B cell (primary cell): ENCODE data around the gene ATRNL1. TPM values are rescaled to one million over a fixed set of nuclear protein-coding genes. Genes with fewer than 3 reads are reported as not detected.

ENCODE experiments used
- ATAC-seq: fragments of 200-7000 bp; cut with Tn5 transposase; one replicate; pipeline ENCODE4 v1.10.0; 2021; ENCODE audit warnings: low read depth, mild to moderate bottlenecking, moderate number of reproducible peaks, moderate library complexity
- CTCF ChIA-PET: fragments of 350-600 bp; sonication (Branson Sonifier 250); formaldehyde crosslinking; loops from one replicate; lab custom pipeline; 2021; ENCODE audit warnings: antibody characterized with exemption, inconsistent platforms; lab: Charles Lee
- POLR2A ChIA-PET: fragments of 350-600 bp; sonication (Branson Sonifier 250); formaldehyde crosslinking; loops from one replicate; lab custom pipeline; 2021; ENCODE audit warnings: antibody characterized with exemption; lab: Charles Lee
- DNase-seq: peaks from one replicate; pipeline ENCODE4 v3.0.0; 2013
- H2AFZ ChIP-seq: 2 replicates; pipeline ENCODE4 v1.6.1; 2012; ENCODE audit warnings: mild to moderate bottlenecking, low read depth, low read length; ENCODE audit not compliant: insufficient read depth, poor library complexity, severe bottlenecking
- H3K27ac ChIP-seq, 2 donors: 1 replicate in 1 of 2; 2 replicates in 1 of 2; pipeline ENCODE4 v1.5.1; 2012 to 2013; ENCODE audit warnings: low read length in 2 of 2, mild to moderate bottlenecking in 2 of 2, moderate library complexity in 1 of 2
- H3K27me3 ChIP-seq, 4 experiments: fragments of 200-600 bp in 1 of 4; sonication (generic) in 1 of 4; replicated peaks in 1 of 4; 1 replicate in 2 of 4; 2 replicates in 2 of 4; pipeline versions ENCODE4 v1.6.1 to v1.7.0; 2013 to 2016; ENCODE audit warnings: low read length in 3 of 4, mild to moderate bottlenecking in 2 of 4, mixed read lengths in 1 of 4, moderate library complexity in 1 of 4; ENCODE audit not compliant: insufficient read depth in 4 of 4, control insufficient read depth in 3 of 4; ENCODE audit errors: control extremely low read depth in 1 of 4
- H3K36me3 ChIP-seq, 2 experiments: replicated peaks in 1 of 2; 1 replicate in 1 of 2; 2 replicates in 1 of 2; pipeline versions ENCODE4 v1.6.1 to v1.7.1; 2013; ENCODE audit warnings: low read length in 1 of 2; ENCODE audit not compliant: insufficient read depth in 2 of 2, control insufficient read depth in 1 of 2; ENCODE audit errors: control extremely low read depth in 1 of 2, extremely low read depth in 1 of 2
- H3K4me1 ChIP-seq, 2 donors: fragments of 200-600 bp in 1 of 2; sonication (generic) in 1 of 2; 1 replicate in 1 of 2; 2 replicates in 1 of 2; pipeline versions ENCODE4 v1.5.1 to v1.6.1; 2013 to 2017; ENCODE audit warnings: low read length in 2 of 2; ENCODE audit not compliant: control insufficient read depth in 2 of 2, insufficient read depth in 2 of 2
- H3K4me2 ChIP-seq: replicated peaks from 2 replicates; pipeline ENCODE3; 2012; ENCODE audit warnings: mild to moderate bottlenecking, low read depth, low read length; ENCODE audit not compliant: poor library complexity, severe bottlenecking
- H3K4me3 ChIP-seq, 5 experiments: fragments of 200-600 bp in 1 of 5; sonication (generic) in 1 of 5; 1 replicate in 3 of 5; 2 replicates in 2 of 5; pipeline versions ENCODE4 v1.5.1 to v1.7.0; 2011 to 2016; ENCODE audit warnings: low read length in 4 of 5, mild to moderate bottlenecking in 4 of 5, low read depth in 2 of 5, control low read depth in 1 of 5, moderate library complexity in 1 of 5; ENCODE audit not compliant: insufficient read depth in 1 of 5; ENCODE audit errors: control extremely low read depth in 1 of 5, extremely low read depth in 1 of 5
- H3K79me2 ChIP-seq: fragments of 200-600 bp; sonication (generic); one replicate; pipeline ENCODE4 v1.6.0; 2016; ENCODE audit warnings: low read length; ENCODE audit not compliant: control insufficient read depth, insufficient read depth
- H3K9ac ChIP-seq: fragments of 200-600 bp; sonication (generic); 2 replicates; pipeline ENCODE4 v1.6.1; 2017; ENCODE audit warnings: mild to moderate bottlenecking, low read length, moderate library complexity
- H3K9me3 ChIP-seq, 3 donors: one replicate each; pipeline versions ENCODE4 v1.6.1 to v1.7.1; 2013; ENCODE audit warnings: low read length in 2 of 3; ENCODE audit not compliant: control insufficient read depth in 2 of 3, insufficient read depth in 1 of 3; ENCODE audit errors: control extremely low read depth in 1 of 3
- H4K20me1 ChIP-seq: 2 replicates; pipeline ENCODE4 v1.6.0; 2012; ENCODE audit warnings: mild to moderate bottlenecking, low read length; ENCODE audit not compliant: insufficient read depth, control insufficient read depth, poor library complexity, severe bottlenecking
- H3K27ac Mint-ChIP-seq: one replicate; pipeline ENCODE4 v1.8.0; 2021; ENCODE audit warnings: mixed read lengths
- H3K27me3 Mint-ChIP-seq: one replicate; pipeline ENCODE4 v1.8.0; 2021; ENCODE audit warnings: mixed read lengths
- H3K4me1 Mint-ChIP-seq: one replicate; pipeline ENCODE4 v1.8.0; 2021; ENCODE audit warnings: mixed read lengths
- H3K4me3 Mint-ChIP-seq: one replicate; pipeline ENCODE4 v1.8.0; 2021; ENCODE audit warnings: mixed read lengths
- H3K9me3 Mint-ChIP-seq: one replicate; pipeline ENCODE4 v1.8.0; 2022; ENCODE audit warnings: mixed read lengths; ENCODE audit not compliant: insufficient read depth
- EZH2 ChIP-seq: IDR thresholded peaks from 2 replicates; pipeline ENCODE4 v1.6.1; 2012; ENCODE audit warnings: borderline replicate concordance, low read depth, mild to moderate bottlenecking, moderate library complexity, low read length; ENCODE audit not compliant: insufficient read depth, poor library complexity, severe bottlenecking
- WGBS: methylation state at CpG from one replicate; pipeline ENCODE4 v1.1.5; 2013; ENCODE audit warnings: missing lambda C conversion rate; ENCODE audit not compliant: insufficient coverage; 5-methylcytosine and 5-hydroxymethylcytosine counted together
- intact Hi-C: fragments of 100-400 bp; cut with micrococcal nuclease; formaldehyde crosslinking; loops from one replicate; pipeline ENCODE4 v1.10.0; 2022
- polyA plus RNA-seq: library from polyadenylated mRNA; depleted of rRNA; stranded (reverse); fragments of >200 nt; gene quantifications from 2 replicates; pipeline ENCODE4 v1.2.3, GENCODE V29; 2012
- total RNA-seq, 2 donors: library from RNA; stranded (reverse); fragments of 120-200 nt in 1 of 2; gene quantifications; 1 replicate in 1 of 2; 2 replicates in 1 of 2; pipeline versions ENCODE4 v1.2.3 to v1.2.4, GENCODE V29; 2013 to 2022
- TF ChIP-seq, protein P1 (sequence below): fragments of 200-600 bp; IDR thresholded peaks from one replicate; pipeline ENCODE4 v1.8.0; 2022; ENCODE audit warnings: antibody characterized with exemption, mild to moderate bottlenecking

Gene ATRNL1
- total and polyA plus RNA-seq, 2 donors (not counting 1 experiment from before 2014, with no cell fraction given): 0.24 to 2.2 TPM

DNA sequence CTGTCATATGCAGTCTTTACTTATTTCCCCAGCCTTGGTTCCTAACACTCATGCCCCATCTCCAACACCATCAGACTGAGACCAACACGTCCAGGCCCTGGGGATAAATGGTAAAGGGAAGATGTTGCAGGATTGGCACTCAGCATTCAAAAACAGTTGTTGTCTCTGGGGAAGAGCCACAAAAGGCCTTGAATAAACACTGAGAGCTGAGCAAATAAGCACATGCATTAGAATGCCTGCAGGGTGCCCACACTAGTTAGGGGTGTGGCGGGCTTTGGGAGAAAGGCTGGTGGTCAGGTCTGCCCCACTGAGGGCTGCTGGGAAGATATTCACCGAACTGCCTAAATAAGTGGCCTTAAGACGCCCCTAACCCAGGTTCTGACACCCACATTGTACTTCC, 788.9 kb downstream of the ATRNL1 start:
- POLR2A ChIA-PET: no interaction called here
- WGBS: 78% methylated on average over 2 of the region's 4 CpGs
- ATAC-seq (no peak), DNase-seq (no peak)
- Histone ChIP-seq H3K79me2 (no peaks in the 10 kb centered on the region), H3K36me3 (no peaks in the 10 kb centered on the region), H3K4me3 (no peak overlapping the region), H3K27ac (no peak overlapping the region), H2AFZ (no peak overlapping the region), H3K4me2 (no peak overlapping the region), H3K9me3 (peaks cover 0 to 4% (median 0%) of the 10 kb centered on the region in 3 donors), H3K4me1 (no peaks in the 10 kb centered on the region), H3K9ac (no peak overlapping the region), H3K27me3 (no peaks in the 10 kb centered on the region), H4K20me1 (no peaks in the 10 kb centered on the region)
- Mint-ChIP-seq H3K4me1 (no peaks in the 10 kb centered on the region), H3K4me3 (no peak overlapping the region), H3K9me3 (no peaks in the 10 kb centered on the region), H3K27ac (no peak overlapping the region), H3K27me3 (no peaks in the 10 kb centered on the region)
- intact Hi-C loops: no loop called here
- no peak for TF ChIP-seq EZH2
- TF ChIP-seq, protein P1, sequence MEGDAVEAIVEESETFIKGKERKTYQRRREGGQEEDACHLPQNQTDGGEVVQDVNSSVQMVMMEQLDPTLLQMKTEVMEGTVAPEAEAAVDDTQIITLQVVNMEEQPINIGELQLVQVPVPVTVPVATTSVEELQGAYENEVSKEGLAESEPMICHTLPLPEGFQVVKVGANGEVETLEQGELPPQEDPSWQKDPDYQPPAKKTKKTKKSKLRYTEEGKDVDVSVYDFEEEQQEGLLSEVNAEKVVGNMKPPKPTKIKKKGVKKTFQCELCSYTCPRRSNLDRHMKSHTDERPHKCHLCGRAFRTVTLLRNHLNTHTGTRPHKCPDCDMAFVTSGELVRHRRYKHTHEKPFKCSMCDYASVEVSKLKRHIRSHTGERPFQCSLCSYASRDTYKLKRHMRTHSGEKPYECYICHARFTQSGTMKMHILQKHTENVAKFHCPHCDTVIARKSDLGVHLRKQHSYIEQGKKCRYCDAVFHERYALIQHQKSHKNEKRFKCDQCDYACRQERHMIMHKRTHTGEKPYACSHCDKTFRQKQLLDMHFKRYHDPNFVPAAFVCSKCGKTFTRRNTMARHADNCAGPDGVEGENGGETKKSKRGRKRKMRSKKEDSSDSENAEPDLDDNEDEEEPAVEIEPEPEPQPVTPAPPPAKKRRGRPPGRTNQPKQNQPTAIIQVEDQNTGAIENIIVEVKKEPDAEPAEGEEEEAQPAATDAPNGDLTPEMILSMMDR: no peak
- CTCF ChIA-PET: no interaction called here

DNA sequence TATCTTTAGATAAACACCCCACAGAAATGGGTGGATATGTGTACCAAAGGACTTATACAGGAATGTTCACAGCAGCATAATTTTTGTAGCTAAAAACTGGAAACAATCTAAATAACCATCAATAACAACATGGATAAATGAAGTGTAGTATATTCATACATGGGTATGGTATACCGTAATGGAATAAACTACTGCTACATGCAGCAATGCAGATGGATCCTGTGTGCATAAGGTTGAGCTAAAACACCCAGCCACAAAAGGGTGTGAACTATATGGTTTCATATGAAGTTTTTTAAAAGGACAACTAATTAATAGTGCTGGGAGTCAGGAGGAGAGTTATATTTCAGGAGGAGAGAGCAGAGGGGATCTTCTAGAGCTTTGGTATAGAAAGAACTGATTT, 790.2 kb downstream of the ATRNL1 start:
- H3K27me3 Mint-ChIP-seq: no peaks in the 10 kb centered on the region
- H3K9ac ChIP-seq: no peak overlapping the region
- H3K27ac ChIP-seq: no peak overlapping the region
- ChIA-PET POLR2A (no interaction called here), CTCF (no interaction called here)
- no peak overlapping the region for H3K4me3 ChIP-seq
- peaks cover 0 to 4% (median 0%) of the 10 kb centered on the region in 3 donors for H3K9me3 ChIP-seq
- no peaks in the 10 kb centered on the region for H3K4me1 Mint-ChIP-seq
- DNase-seq (no peak), ATAC-seq (no peak)
- H3K36me3 ChIP-seq: no peaks in the 10 kb centered on the region
- no peaks in the 10 kb centered on the region for H3K9me3 Mint-ChIP-seq
- H4K20me1 ChIP-seq: no peaks in the 10 kb centered on the region
- no peaks in the 10 kb centered on the region for H3K27me3 ChIP-seq
- intact Hi-C loops: no loop called here
- TF ChIP-seq EZH2: no peak
- TF ChIP-seq, protein P1: no peak
- H3K27ac Mint-ChIP-seq: no peak overlapping the region
- H3K4me2 ChIP-seq: no peak overlapping the region
- H2AFZ ChIP-seq: no peak overlapping the region
- no peak overlapping the region for H3K4me3 Mint-ChIP-seq
- WGBS: no CpG with 5 or more reads among the region's 1 CpG
- no peaks in the 10 kb centered on the region for H3K4me1 ChIP-seq
- no peaks in the 10 kb centered on the region for H3K79me2 ChIP-seq
